Endothelial cell of umbilical vein (primary cell): Measurements from ENCODE around the gene ZNF280D. TPM values are rescaled to one million over a fixed set of nuclear protein-coding genes. Genes with fewer than 3 reads are reported as not detected.

ENCODE experiments used
- BruUV-seq: library from RNA; stranded (reverse); fragments of 400-500 nt; replicated peaks from 2 replicates; lab custom pipeline; 2021; lab: Mats Ljungman, UMichigan
- CTCF ChIA-PET: fragments of 300-600, 350-600 bp; sonication (Branson Sonifier 250); formaldehyde crosslinking; loops from one replicate; lab custom pipeline; 2021; ENCODE audit warnings: antibody characterized with exemption, inconsistent platforms; lab: Charles Lee
- POLR2A ChIA-PET: fragments of 300-600, 350-600 bp; sonication (Branson Sonifier 250); formaldehyde crosslinking; loops from one replicate; lab custom pipeline; 2021; ENCODE audit warnings: antibody characterized with exemption, inconsistent platforms; lab: Charles Lee
- DNase-seq: peaks from one replicate; pipeline ENCODE4 v3.0.0-alpha.2; 2011; ENCODE audit warnings: low read depth, low spot score
- FAIRE-seq: peaks from 2 replicates; lab custom pipeline; 2011; peaks lifted over from hg19 to GRCh38; lab: Jason Lieb, UNC
- H2AFZ ChIP-seq: 2 replicates; pipeline ENCODE4 v1.6.0; 2012; ENCODE audit warnings: low read depth, low read length, control low read depth, inconsistent platforms
- H3K27ac ChIP-seq: 2 replicates; pipeline ENCODE4 v1.5.1; 2011; ENCODE audit warnings: low read depth, mild to moderate bottlenecking, control low read depth, low read length, moderate library complexity; ENCODE audit not compliant: insufficient read depth
- H3K27me3 ChIP-seq, 2 experiments: 2 replicates each; pipeline versions ENCODE4 v1.6.0 to v1.6.1; 2011; ENCODE audit warnings: low read length in 2 of 2, mixed read lengths in 1 of 2; ENCODE audit not compliant: control insufficient read depth in 2 of 2, insufficient read depth in 2 of 2
- H3K36me3 ChIP-seq, 2 experiments: 2 replicates in 1 of 2; 3 replicates in 1 of 2; pipeline ENCODE4 v1.5.1; 2011; ENCODE audit warnings: low read length in 2 of 2, mild to moderate bottlenecking in 1 of 2, moderate library complexity in 1 of 2; ENCODE audit not compliant: control insufficient read depth in 2 of 2, insufficient read depth in 2 of 2; ENCODE audit errors: extremely low read depth in 1 of 2
- H3K4me1 ChIP-seq: 3 replicates; pipeline ENCODE4 v1.5.1; 2011; ENCODE audit warnings: mild to moderate bottlenecking, low read length; ENCODE audit not compliant: control insufficient read depth, insufficient read depth; ENCODE audit errors: extremely low read depth
- H3K4me2 ChIP-seq: 2 replicates; pipeline ENCODE4 v1.6.1; 2011; ENCODE audit warnings: low read length, control low read depth, mixed read lengths; ENCODE audit not compliant: insufficient read depth
- H3K4me3 ChIP-seq, 3 experiments: fragments of 200-600 bp in 1 of 3; sonication (generic), shearing (Covaris generic) in 1 of 3; replicated peaks in 1 of 3; 2 replicates each; pipeline ENCODE4 v1.5.1; 2011 to 2016; ENCODE audit warnings: control low read depth in 3 of 3, low read length in 3 of 3, mild to moderate bottlenecking in 2 of 3, inconsistent platforms in 1 of 3, low read depth in 1 of 3, moderate library complexity in 1 of 3; ENCODE audit not compliant: insufficient read depth in 1 of 3
- H3K79me2 ChIP-seq: 2 replicates; pipeline ENCODE4 v1.6.0; 2012; ENCODE audit warnings: low read length, inconsistent platforms; ENCODE audit not compliant: control insufficient read depth, insufficient read depth
- H3K9ac ChIP-seq: replicated peaks from 2 replicates; pipeline ENCODE3; 2011; ENCODE audit warnings: low read length, control low read depth; ENCODE audit not compliant: insufficient read depth; ENCODE audit errors: extremely low read depth
- H3K9me1 ChIP-seq: replicated peaks from 3 replicates; pipeline ENCODE4 v1.6.0; 2011; ENCODE audit warnings: mild to moderate bottlenecking, low read length; ENCODE audit not compliant: control insufficient read depth, insufficient read depth; ENCODE audit errors: extremely low read depth
- H3K9me3 ChIP-seq: replicated peaks from 2 replicates; pipeline ENCODE4 v1.5.1; 2012; ENCODE audit warnings: low read length, inconsistent platforms; ENCODE audit not compliant: control insufficient read depth, insufficient read depth
- H4K20me1 ChIP-seq: replicated peaks from 2 replicates; pipeline ENCODE3; 2011; ENCODE audit warnings: mild to moderate bottlenecking, low read length; ENCODE audit not compliant: control insufficient read depth, insufficient read depth; ENCODE audit errors: extremely low read depth
- EZH2 ChIP-seq: IDR thresholded peaks from 2 replicates; pipeline ENCODE4 v1.6.1; 2012; ENCODE audit warnings: borderline replicate concordance, low read depth, mild to moderate bottlenecking, moderate library complexity, low read length, inconsistent platforms; ENCODE audit not compliant: severe bottlenecking
- FOS ChIP-seq: IDR thresholded peaks from 2 replicates; pipeline ENCODE4 v1.6.1; 2011; ENCODE audit warnings: mild to moderate bottlenecking, low read length, moderate library complexity, borderline replicate concordance; ENCODE audit not compliant: insufficient read depth
- GATA2 ChIP-seq: IDR thresholded peaks from 2 replicates; pipeline ENCODE4 v1.7.0; 2011; ENCODE audit warnings: low read depth, mild to moderate bottlenecking, moderate library complexity, mixed read lengths, low read length; ENCODE audit not compliant: insufficient read length, insufficient read depth
- JUN ChIP-seq: IDR thresholded peaks from 2 replicates; pipeline ENCODE4 v1.6.1; 2011; ENCODE audit warnings: borderline replicate concordance, low read depth; ENCODE audit not compliant: insufficient read length, insufficient read depth
- MYC ChIP-seq: IDR thresholded peaks from one replicate; pipeline ENCODE4 v1.6.1; 2011; ENCODE audit warnings: mild to moderate bottlenecking, low read depth, low read length
- POLR2A ChIP-seq: IDR thresholded peaks from 2 replicates; pipeline ENCODE4 v1.6.1; 2012; ENCODE audit warnings: low read depth, mild to moderate bottlenecking, control low read depth, low read length
- POLR2AphosphoS5 ChIP-seq: IDR thresholded peaks from 2 replicates; pipeline ENCODE4 v1.6.1; 2012; ENCODE audit warnings: low read depth, mild to moderate bottlenecking, control low read depth, low read length, moderate library complexity; ENCODE audit not compliant: insufficient read depth
- dilution Hi-C: fragments of 300-500 bp; cut with MboI; formaldehyde crosslinking; loops from one replicate; pipeline ENCODE4 v1.15.0; 2019; ENCODE audit warnings: low sequenced_read_pairs; ENCODE audit not compliant: extremely low pct_ligation_motif_present
- intact Hi-C: fragments of 100-400 bp; cut with micrococcal nuclease; formaldehyde crosslinking; loops from one replicate; pipeline ENCODE4 v1.10.0; 2022
- polyA plus RNA-seq, 4 experiments: library from polyadenylated mRNA; depleted of rRNA in 3 of 4; stranded (reverse) in 3 of 4; unstranded in 1 of 4; fragments of >200 nt; gene quantifications; 2 replicates each; pipeline versions ENCODE4 v1.2.1 to v1.2.3, GENCODE V29; 2011 to 2012; ENCODE audit warnings: missing spikeins in 1 of 4
- total RNA-seq: library from RNA; stranded (reverse); gene quantifications from 2 replicates; pipeline ENCODE4 v1.2.3, GENCODE V29; 2021
- TF ChIP-seq, protein P1 (sequence below), 2 donors: IDR thresholded peaks; 1 replicate in 1 of 2; 2 replicates in 1 of 2; pipeline ENCODE4 v1.5.1; 2011; ENCODE audit warnings: low read length in 2 of 2, mild to moderate bottlenecking in 2 of 2, moderate library complexity in 2 of 2, control low read depth in 1 of 2, inconsistent platforms in 1 of 2, low read depth in 1 of 2; ENCODE audit not compliant: insufficient read depth in 1 of 2; ENCODE audit errors: extremely low read depth in 1 of 2
- TF ChIP-seq, protein P2 (sequence below): IDR thresholded peaks from 2 replicates; pipeline ENCODE4 v1.6.1; 2011; ENCODE audit not compliant: insufficient read depth, insufficient read length

The ZNF280D gene
- total and polyA plus RNA-seq, 2 donors (not counting 3 experiments of a cell fraction or from before 2014, with no cell fraction given) = 9.6 to 42.1 TPM

DNA sequence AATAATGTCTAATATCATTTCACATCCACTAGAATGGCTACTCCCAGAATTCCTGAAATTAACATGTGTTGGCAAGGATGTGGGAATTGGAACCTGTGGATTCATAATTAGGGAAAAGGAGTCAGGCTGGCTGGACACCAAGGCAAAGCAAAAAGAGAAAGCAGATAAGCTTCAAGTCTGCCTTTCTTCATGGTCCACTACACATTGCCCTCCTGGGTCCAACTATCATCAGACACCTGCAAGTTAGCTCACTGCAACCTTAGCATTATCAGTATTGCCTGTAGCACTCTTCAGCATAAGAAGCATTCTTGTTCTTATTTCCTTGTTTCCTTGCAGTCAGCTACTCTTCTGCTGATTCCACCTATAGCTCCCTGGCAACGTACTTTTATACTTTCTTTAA lies 124.3 kb downstream of the ZNF280D start:
- POLR2A ChIA-PET = no interaction called here
- dilution Hi-C loops = no loop called here
- TF ChIP-seq GATA2 (no peak), POLR2AphosphoS5 (no peak), POLR2A (no peak), EZH2 (no peak), FOS (no peak), JUN (no peak), MYC (no peak)
- TF ChIP-seq, protein P1, sequence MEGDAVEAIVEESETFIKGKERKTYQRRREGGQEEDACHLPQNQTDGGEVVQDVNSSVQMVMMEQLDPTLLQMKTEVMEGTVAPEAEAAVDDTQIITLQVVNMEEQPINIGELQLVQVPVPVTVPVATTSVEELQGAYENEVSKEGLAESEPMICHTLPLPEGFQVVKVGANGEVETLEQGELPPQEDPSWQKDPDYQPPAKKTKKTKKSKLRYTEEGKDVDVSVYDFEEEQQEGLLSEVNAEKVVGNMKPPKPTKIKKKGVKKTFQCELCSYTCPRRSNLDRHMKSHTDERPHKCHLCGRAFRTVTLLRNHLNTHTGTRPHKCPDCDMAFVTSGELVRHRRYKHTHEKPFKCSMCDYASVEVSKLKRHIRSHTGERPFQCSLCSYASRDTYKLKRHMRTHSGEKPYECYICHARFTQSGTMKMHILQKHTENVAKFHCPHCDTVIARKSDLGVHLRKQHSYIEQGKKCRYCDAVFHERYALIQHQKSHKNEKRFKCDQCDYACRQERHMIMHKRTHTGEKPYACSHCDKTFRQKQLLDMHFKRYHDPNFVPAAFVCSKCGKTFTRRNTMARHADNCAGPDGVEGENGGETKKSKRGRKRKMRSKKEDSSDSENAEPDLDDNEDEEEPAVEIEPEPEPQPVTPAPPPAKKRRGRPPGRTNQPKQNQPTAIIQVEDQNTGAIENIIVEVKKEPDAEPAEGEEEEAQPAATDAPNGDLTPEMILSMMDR (IDR thresholded peaks at IDR 0.05; ENCODE audit: extremely low read depth in 1 of 2, insufficient read depth in 1 of 2, low read depth in 1 of 2, low read length in 2 of 2) = no peak
- TF ChIP-seq, protein P2, sequence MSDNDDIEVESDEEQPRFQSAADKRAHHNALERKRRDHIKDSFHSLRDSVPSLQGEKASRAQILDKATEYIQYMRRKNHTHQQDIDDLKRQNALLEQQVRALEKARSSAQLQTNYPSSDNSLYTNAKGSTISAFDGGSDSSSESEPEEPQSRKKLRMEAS = no peak
- Histone ChIP-seq H2AFZ (no peak overlapping the region), H3K4me2 (no peak overlapping the region), H3K27me3 (peaks cover 0 to 3% of the 10 kb centered on the region in 2 experiments), H3K9ac (no peak overlapping the region), H3K9me3 (no peaks in the 10 kb centered on the region), H3K27ac (no peak overlapping the region), H3K79me2 (no peaks in the 10 kb centered on the region), H3K36me3 (no peaks in the 10 kb centered on the region), H3K4me1 (no peaks in the 10 kb centered on the region), H3K4me3 (no peak overlapping the region), H3K9me1 (no peaks in the 10 kb centered on the region), H4K20me1 (no peaks in the 10 kb centered on the region)
- intact Hi-C loops = no loop called here
- DNase-seq (no peak), FAIRE-seq (no peak)
- no TSS peak for BruUV-seq
- CTCF ChIA-PET = interaction anchor here (0.8 to 1.0 kb wide), 2 partner anchors 11 to 21 kb away, joined by 3 read pairs; no protein-coding TSS in a partner anchor
